Effector CD8-positive, alpha-beta T cell (primary cell): Measurements from ENCODE around the gene CASK.

ENCODE experiments used
- DNase-seq: peaks from one replicate; lab custom pipeline; 2025; lab: John Stamatoyannopoulos, UW
- total RNA-seq, 4 experiments: gene quantifications; one replicate each; lab custom pipeline; 2026; lab: John Stamatoyannopoulos, UW

CASK gene, protein sequence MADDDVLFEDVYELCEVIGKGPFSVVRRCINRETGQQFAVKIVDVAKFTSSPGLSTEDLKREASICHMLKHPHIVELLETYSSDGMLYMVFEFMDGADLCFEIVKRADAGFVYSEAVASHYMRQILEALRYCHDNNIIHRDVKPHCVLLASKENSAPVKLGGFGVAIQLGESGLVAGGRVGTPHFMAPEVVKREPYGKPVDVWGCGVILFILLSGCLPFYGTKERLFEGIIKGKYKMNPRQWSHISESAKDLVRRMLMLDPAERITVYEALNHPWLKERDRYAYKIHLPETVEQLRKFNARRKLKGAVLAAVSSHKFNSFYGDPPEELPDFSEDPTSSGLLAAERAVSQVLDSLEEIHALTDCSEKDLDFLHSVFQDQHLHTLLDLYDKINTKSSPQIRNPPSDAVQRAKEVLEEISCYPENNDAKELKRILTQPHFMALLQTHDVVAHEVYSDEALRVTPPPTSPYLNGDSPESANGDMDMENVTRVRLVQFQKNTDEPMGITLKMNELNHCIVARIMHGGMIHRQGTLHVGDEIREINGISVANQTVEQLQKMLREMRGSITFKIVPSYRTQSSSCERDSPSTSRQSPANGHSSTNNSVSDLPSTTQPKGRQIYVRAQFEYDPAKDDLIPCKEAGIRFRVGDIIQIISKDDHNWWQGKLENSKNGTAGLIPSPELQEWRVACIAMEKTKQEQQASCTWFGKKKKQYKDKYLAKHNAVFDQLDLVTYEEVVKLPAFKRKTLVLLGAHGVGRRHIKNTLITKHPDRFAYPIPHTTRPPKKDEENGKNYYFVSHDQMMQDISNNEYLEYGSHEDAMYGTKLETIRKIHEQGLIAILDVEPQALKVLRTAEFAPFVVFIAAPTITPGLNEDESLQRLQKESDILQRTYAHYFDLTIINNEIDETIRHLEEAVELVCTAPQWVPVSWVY
- 73.5 to 127 (median 86.3) reads per million in 4 experiments for total RNA-seq

DNA sequence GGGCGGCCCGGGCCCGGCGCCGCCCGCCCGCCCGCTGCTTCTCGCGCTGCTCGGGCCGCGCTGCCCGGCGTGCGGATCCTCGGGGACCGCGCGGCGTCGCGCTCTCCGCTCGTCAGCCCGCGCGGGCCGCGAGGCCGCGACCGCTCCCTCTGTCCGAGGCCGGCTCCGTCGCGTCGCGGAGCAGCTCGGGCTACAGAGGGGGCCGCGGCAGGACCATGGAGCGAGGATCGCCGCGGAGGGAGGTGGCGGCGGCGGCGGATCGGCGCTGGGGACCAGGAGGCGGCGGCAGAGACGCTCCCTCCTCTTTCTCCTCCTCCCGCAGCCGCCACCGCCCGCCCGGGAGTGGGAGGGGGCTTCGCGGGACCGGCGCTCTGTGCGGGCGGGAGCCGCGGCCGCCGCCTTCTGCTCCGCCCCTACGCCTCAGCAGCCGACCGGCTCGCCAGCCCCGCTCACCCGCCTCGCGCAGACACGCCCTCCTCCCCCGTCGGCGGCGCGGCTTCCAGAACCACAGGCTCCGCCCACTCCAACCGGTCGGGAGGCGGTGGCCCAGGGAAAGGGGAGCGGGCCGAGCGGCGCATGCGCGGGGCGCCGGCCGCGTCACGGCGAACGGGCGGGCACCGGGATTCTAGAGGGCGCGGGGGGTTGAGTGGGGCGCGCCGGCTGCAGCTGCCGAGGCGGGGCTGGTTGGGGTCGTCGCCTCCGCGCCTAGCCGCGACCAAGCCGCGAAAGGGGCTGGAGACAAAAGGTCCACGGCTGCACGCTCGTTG, at the start of gene CASK:
Gene CASK (minus strand): TSS at position 344 of the 767 bp plus-strand sequence. CDS start 566 bp downstream, outside the sequence.
- DNase-seq = peak; percentile 85

GRCh38 chrX:41971346-41971745, 48.0 kb upstream of the CASK start:
- no peak for DNase-seq

GRCh38 chrX:41970419-41970818, 47.1 kb upstream of the CASK start:
- DNase-seq = no peak

DNA sequence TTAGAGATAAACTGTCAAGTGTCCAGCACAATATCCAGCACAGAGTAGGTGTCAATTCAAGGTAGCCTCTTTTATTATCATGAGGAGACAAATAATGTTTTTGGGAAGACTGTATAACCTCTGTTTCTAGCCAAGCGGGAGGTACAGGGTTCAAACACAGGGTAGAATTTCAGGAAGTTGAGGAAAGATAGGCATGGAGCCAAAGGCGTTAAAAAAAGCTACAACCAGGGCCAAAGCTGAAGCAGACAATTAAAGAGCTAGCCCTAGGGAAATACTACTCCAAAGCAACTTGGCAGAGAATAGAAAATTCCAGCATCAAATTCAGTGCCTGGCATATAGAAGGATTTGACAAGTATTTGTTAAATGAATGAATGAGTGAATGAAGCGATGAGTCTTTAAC, 40.0 kb upstream of the CASK start:
- DNase-seq = no peak

DNA sequence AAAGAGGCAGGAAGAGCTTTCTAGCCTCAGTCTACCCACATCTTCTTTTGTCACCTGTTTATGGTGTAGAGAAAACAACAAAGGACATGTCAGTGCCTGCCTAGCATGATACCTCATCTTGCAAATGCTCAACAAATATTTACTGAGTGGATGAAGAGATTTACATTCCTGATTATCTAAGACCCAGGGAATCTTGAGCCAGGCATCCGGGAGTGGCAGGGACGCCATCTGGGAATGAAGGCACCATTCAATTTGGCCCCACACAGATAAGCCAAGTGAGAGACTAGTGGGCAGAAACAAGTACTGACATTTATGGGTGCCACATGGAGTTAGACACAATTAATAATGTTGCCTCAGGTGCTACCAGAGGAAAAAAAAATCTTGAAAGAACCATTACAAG, 36.8 kb upstream of the CASK start:
- DNase-seq = no peak

DNA sequence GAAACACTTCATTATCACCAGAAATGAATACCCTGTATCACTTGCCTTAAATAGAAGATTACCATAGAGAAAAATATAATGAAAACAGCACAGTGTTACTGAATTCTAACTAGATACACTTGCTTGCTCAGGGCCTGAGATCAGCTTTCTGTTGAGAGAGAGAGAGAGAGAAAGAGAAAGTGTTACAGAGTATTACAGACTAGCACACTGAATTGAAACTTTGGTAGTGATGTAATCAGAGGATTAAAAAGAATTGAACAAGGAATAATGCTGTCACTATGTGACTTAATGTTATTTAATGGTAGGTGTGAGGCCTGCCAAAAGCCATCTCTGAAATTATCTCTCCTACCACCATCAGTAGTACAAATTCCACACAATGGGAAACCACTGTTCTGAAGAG, 35.5 kb upstream of the CASK start:
- no peak for DNase-seq

GRCh38 chrX:41956027-41956426, 32.7 kb upstream of the CASK start:
- DNase-seq = no peak

- DNase-seq = no peak
Observed at GRCh38 chrX:41952102-41952501, 28.7 kb upstream of the CASK start.

- DNase-seq = no peak
Observed at GRCh38 chrX:41946989-41947612, 23.7 kb upstream of the CASK start.

DNA sequence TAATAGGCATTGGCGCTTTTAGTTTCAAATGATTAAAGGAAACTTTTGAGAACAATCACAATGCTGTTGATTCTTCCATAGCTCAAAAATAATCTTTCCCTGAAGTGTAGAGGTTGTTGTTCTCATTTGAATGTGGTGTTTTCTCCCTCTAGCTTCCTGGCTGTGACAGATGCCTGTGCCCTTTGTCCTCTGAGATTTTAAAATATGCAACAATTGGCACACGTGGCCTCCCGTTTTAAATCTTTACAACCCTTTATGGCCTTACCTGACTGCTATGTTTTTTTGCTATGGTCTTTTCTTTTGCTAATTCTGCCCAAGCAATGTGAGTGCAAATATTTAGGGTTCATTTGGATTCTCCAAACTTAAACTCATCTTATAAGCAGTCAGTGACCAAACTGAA, 22.9 kb upstream of the CASK start:
- DNase-seq = no peak

DNA sequence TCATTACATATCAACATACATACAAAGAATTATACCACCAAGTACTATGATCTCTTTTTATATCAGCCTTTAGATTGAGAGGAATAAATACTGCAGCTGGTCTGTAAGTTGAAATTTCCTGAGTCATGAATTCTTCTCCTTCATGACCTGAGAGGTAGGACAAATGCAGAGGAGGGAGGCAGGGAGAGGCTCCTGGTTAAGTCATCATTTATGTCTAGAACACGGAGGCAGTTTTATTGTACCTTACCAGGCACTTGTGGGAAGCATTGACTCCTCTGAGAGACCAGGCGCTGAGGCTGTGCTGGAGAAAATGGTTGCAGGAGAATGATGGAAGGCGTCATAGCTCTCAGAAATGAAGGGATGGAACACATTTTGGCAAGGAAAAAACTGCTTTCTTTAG, 12.5 kb upstream of the CASK start:
- DNase-seq = no peak

- DNase-seq = no peak
Observed at GRCh38 chrX:41933546-41933945, 10.2 kb upstream of the CASK start.

GRCh38 chrX:41932885-41933284, 9.5 kb upstream of the CASK start:
- DNase-seq = no peak

- no peak for DNase-seq
Observed at GRCh38 chrX:41931591-41931990, 8.2 kb upstream of the CASK start.

GRCh38 chrX:41923978-41924683, 777 bp upstream of the CASK start:
- peak; percentile 4 for DNase-seq

GRCh38 chrX:41922431-41923151, 763 bp downstream of the CASK start:
- no peak for DNase-seq

DNA sequence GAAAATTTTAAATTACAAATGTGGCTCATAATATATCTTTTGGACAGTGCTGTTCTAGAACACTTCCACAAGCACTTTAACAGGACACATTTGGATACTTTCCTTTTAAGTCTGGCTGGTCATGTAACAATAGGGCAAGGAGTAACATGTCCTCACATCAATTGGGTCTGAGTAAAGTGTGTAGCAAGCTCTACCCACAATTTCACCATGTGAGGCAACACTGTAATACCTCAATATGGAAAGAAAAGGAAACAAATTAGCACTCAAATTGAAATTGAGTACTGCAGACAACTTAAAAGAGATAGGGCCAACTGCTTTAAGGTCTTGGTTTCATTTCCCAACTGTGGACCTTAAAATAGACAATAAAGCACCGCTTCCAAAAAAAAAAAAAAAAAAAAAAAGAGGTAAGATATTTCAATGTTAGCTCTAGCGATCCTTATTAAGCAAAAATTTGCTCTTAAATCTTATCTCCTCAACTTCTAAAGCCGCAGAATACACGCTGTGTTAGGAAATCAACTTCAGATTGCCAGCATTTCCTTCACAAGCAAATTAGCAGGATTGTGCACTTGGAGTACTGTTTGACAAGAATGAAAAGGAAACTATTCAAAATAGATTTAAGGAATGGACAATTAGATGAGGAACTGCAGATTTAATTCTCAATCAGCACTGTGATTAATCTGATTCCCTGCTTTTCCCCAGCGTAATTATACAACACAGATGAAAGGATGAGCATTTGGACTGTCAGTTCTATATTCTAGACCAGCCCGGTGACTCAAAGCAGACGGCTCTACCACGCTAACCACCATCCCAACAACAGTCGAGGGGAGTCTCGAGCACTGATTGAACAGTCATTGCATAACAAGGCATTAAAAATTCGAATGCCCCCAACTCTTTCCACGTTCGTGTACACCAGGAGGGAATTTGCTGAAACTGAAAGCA, 1.6 kb downstream of the CASK start:
- no peak for DNase-seq

DNA sequence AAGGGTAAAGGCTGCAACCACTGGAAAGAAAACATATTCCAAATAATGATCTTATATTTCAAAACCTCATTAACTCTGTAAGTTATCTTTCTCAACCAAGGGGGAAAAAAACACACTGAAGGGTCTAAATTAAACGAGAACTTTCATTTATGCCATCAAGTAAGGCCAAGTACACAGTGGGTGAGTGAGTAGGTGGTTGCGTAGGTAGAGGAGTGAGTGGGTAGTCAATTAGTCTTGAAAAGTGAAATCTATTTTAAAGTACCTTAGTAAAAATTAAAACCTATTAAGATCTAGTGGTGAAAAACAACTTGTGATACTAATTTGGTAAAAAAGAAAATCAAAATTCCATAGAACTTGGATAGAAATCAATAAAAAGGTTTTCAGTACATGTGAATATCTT, 3.5 kb downstream of the CASK start:
- DNase-seq = no peak

GRCh38 chrX:41917517-41917916, 5.8 kb downstream of the CASK start:
- DNase-seq = no peak
